ENCODE results near the gene C10orf143. TPM values are rescaled to one million over a fixed set of nuclear protein-coding genes. Genes with fewer than 3 reads are reported as not detected.

The C10orf143 gene
- total and polyA plus RNA-seq, 2 of the 8 experiments (the other 6 are each of a cell fraction or from before 2014, with no cell fraction given), result 1.6 to 2.0 TPM

DNA sequence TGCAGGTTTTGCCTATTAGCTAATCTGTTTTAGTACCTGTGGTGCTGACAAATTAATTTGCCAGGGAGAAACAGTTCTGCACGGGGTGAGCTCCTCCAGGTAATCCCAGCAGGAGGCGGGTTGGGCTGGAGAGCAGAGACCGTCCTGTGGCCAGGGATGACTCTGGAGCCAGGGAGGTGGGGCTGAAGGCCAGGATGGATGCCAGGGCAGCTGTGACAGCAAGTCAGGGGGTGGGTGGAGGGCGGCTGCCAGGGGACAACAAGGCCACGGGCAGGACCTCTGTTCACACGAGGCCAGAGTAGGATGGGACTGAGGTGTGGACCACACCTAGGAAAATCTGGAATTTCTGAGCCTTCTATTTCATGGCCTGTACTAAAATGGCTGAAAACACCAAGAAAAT lies 48.9 kb downstream of the C10orf143 start:
- Histone ChIP-seq H2BK12ac (ENCODE audit: low read depth, low read length) (no peak overlapping the region), H2BK5ac (ENCODE audit: low read depth, low read length) (no peak overlapping the region), H3K4me2 (ENCODE audit: insufficient read depth in 1 of 2, low read depth in 2 of 2, low read length in 2 of 2) (no peak overlapping the region), H2AFZ (ENCODE audit: low read length) (no peak overlapping the region), H3K36me3 (ENCODE audit: control insufficient read depth in 2 of 4, insufficient read depth in 4 of 4, low read length in 3 of 4) (no peaks in the 10 kb centered on the region), H3K9me3 (ENCODE audit: insufficient read depth in 2 of 2, low read depth in 1 of 2, low read length in 1 of 2) (no peaks in the 10 kb centered on the region), H2BK120ac (replicated peaks; ENCODE audit: low read depth, low read length) (no peak overlapping the region), H3K4me1 (replicated peaks in 1 of 4; ENCODE audit: control insufficient read depth in 3 of 4, insufficient read depth in 4 of 4, low read length in 3 of 4) (no peaks in the 10 kb centered on the region), H4K20me1 (replicated peaks in 1 of 2; ENCODE audit: control insufficient read depth in 1 of 2, insufficient read depth in 2 of 2, low read length in 2 of 2) (no peaks in the 10 kb centered on the region), H3K79me1 (ENCODE audit: low read depth, low read length) (no peaks in the 10 kb centered on the region), H3K79me2 (ENCODE audit: control insufficient read depth in 1 of 2, insufficient read depth in 2 of 2, low read length in 2 of 2) (no peaks in the 10 kb centered on the region), H2AK5ac (ENCODE audit: low read depth, low read length) (no peak overlapping the region), H2BK20ac (ENCODE audit: low read length) (no peak overlapping the region), H3K14ac (ENCODE audit: insufficient read length) (no peak overlapping the region), H3K23ac (ENCODE audit: insufficient read length) (no peak overlapping the region), H4K8ac (ENCODE audit: extremely low read depth, insufficient read depth, low read length) (0 out of 2 replicates have a peak overlapping the region, but pooled peaks have one; percentile 11), H4K5ac (ENCODE audit: insufficient read length, low read depth, low read length) (no peak overlapping the region), H3K27me3 (replicated peaks in 1 of 4; ENCODE audit: control insufficient read depth in 3 of 4, extremely low read depth in 1 of 4, insufficient read depth in 3 of 4, low read length in 3 of 4) (no peaks in the 10 kb centered on the region), H3K23me2 (ENCODE audit: low read depth, low read length) (no peaks in the 10 kb centered on the region), H3K27ac (ENCODE audit: low read depth, low read length) (no peak overlapping the region), H4K91ac (replicated peaks; ENCODE audit: insufficient read length, low read length) (no peak overlapping the region), H3K4ac (replicated peaks; ENCODE audit: insufficient read length, low read depth, low read length) (no peak overlapping the region), H3K4me3 (ENCODE audit: extremely low read depth in 1 of 4, insufficient read depth in 2 of 4, low read depth in 3 of 4, low read length in 4 of 4) (no peak overlapping the region), H3K18ac (ENCODE audit: extremely low read depth, low read length) (no peak overlapping the region), H3K56ac (replicated peaks; ENCODE audit: insufficient read length, low read depth, low read length) (no peak overlapping the region), H3K9ac (replicated peaks in 1 of 4; ENCODE audit: extremely low read depth in 1 of 4, low read depth in 3 of 4, low read length in 3 of 4) (no peak overlapping the region), H2BK15ac (ENCODE audit: low read length) (no peak overlapping the region)
- no peak for FAIRE-seq
- ChIA-PET POLR2A (ENCODE audit: partially characterized antibody) (interaction anchor here (0.6 kb wide), 1 partner anchor 240 kb away, joined by 3 read pairs; no protein-coding TSS in a partner anchor), CTCF (ENCODE audit: partially characterized antibody) (interaction anchor here (1.0 to 1.3 kb wide), 2 partner anchors 10 to 17 kb away, joined by 3 read pairs; no protein-coding TSS in a partner anchor)
- no peak for TF ChIP-seq SUZ12 (IDR thresholded peaks at IDR 0.05; ENCODE audit: low read length)
- no peak for TF ChIP-seq HDAC6 (IDR thresholded peaks at IDR 0.05; ENCODE audit: low read depth, low read length)
- no peak for TF ChIP-seq CHD2 (IDR thresholded peaks at IDR 0.05; ENCODE audit: low read length)
- no peak for DNase-seq (ENCODE audit: low read depth in 1 of 2, low spot score in 2 of 2)
- WGBS, 2 experiments (ENCODE audit: extremely low coverage in 1 of 2, insufficient coverage in 1 of 2, insufficient read length in 1 of 2, insufficient replicate concordance in 2 of 2, low coverage in 1 of 2, low lambda C conversion rate in 2 of 2, missing lambda C conversion rate in 1 of 2), result 88% methylated on average over 6 of the region's 6 CpGs; no CpG with 5 or more reads in 1 of the 2 experiments

Measured in H1 (cell line).